HepG2 (cell line): ENCODE measurements around the gene CHN2. TPM values are rescaled to one million over a fixed set of nuclear protein-coding genes. Genes with fewer than 3 reads are reported as not detected.
A peak's percentile ranks its signal among the peaks of the same experiment; 100 is the strongest.

ENCODE experiments used
- ATAC-seq: fragments of 200-7000 bp; cut with Tn5 transposase; 3 replicates; pipeline ENCODE4 v1.9.1; 2020; ENCODE audit warnings: mild to moderate bottlenecking, moderate library complexity
- BruUV-seq: library from RNA; stranded (reverse); fragments of 400-500 nt; replicated peaks from 2 replicates; lab custom pipeline; 2021; lab: Mats Ljungman, UMichigan
- CTCF ChIA-PET: fragments of 300-600 bp; formaldehyde crosslinking; extraction: SDS; loops from one replicate; lab custom pipeline; 2021; ENCODE audit warnings: low total read pairs, inconsistent platforms, low intra/inter-chr PET ratio; lab: Yijun Ruan, JAX
- POLR2A ChIA-PET: fragments of 350-600 bp; sonication (Branson Sonifier 250); formaldehyde crosslinking; loops from one replicate; lab custom pipeline; 2020; ENCODE audit warnings: antibody characterized with exemption, inconsistent platforms; lab: Yijun Ruan, JAX
- DNase-seq: peaks from one replicate; pipeline ENCODE4 v3.0.0-alpha.2; 2015; ENCODE audit warnings: low spot score
- FAIRE-seq: peaks from 3 replicates; lab custom pipeline; 2011; peaks lifted over from hg19 to GRCh38; lab: Jason Lieb, UNC
- H2AFZ ChIP-seq: one replicate; pipeline ENCODE4 v1.6.1; 2011; ENCODE audit warnings: low read length, inconsistent platforms
- H3K27ac ChIP-seq: fragments of 300-600 bp; 3 replicates; pipeline ENCODE4 v1.8.0; 2011; ENCODE audit warnings: mixed run types, mild to moderate bottlenecking, mixed read lengths, low read length, inconsistent platforms; ENCODE audit not compliant: insufficient read depth; ENCODE audit errors: extremely low read length
- H3K27me3 ChIP-seq, 2 experiments: fragments of 200-600 bp in 1 of 2; 2 replicates in 1 of 2; 3 replicates in 1 of 2; pipeline versions ENCODE4 v1.6.0 to v1.8.0; 2011; ENCODE audit warnings: low read length in 2 of 2, mild to moderate bottlenecking in 2 of 2, moderate library complexity in 2 of 2, inconsistent platforms in 1 of 2; ENCODE audit not compliant: insufficient read depth in 2 of 2, control insufficient read depth in 1 of 2
- H3K36me3 ChIP-seq, 2 experiments: fragments of 200-600 bp in 1 of 2; replicated peaks in 1 of 2; 2 replicates in 1 of 2; 3 replicates in 1 of 2; pipeline versions ENCODE4 v1.5.1 to v1.8.0; 2011; ENCODE audit warnings: low read length in 2 of 2, inconsistent platforms in 1 of 2; ENCODE audit not compliant: insufficient read depth in 2 of 2, control insufficient read depth in 1 of 2
- H3K4me1 ChIP-seq: 2 replicates; pipeline ENCODE4 v1.5.1; 2012; ENCODE audit warnings: low read length, inconsistent platforms; ENCODE audit not compliant: insufficient read depth
- H3K4me2 ChIP-seq: 2 replicates; pipeline ENCODE4 v1.6.0; 2011; ENCODE audit warnings: low read depth, low read length, inconsistent platforms
- H3K4me3 ChIP-seq, 3 experiments: fragments of 200-600 bp in 1 of 3; sonication (generic), shearing (Covaris generic) in 1 of 3; replicated peaks in 1 of 3; 2 replicates each; pipeline ENCODE4 v1.5.1; 2011 to 2016; ENCODE audit warnings: low read length in 3 of 3, inconsistent platforms in 2 of 3, low read depth in 2 of 3, mild to moderate bottlenecking in 2 of 3, control low read depth in 1 of 3, mixed read lengths in 1 of 3; ENCODE audit not compliant: insufficient read depth in 1 of 3
- H3K79me2 ChIP-seq: one replicate; pipeline ENCODE4 v1.6.1; 2011; ENCODE audit warnings: low read length, inconsistent platforms; ENCODE audit not compliant: insufficient read depth
- H3K9ac ChIP-seq: 2 replicates; pipeline ENCODE4 v1.6.0; 2011; ENCODE audit warnings: mild to moderate bottlenecking, low read depth, low read length, inconsistent platforms; ENCODE audit not compliant: insufficient read depth
- H3K9me3 ChIP-seq: 2 replicates; pipeline ENCODE4 v1.5.1; 2012; ENCODE audit warnings: mild to moderate bottlenecking, low read length
- H4K20me1 ChIP-seq: 2 replicates; pipeline ENCODE4 v1.6.0; 2011; ENCODE audit warnings: inconsistent platforms, mild to moderate bottlenecking, low read length, moderate library complexity; ENCODE audit not compliant: insufficient read depth
- ASH2L ChIP-seq: fragments of 300-600, 200-600 bp; sonication (generic); IDR thresholded peaks from 2 replicates; pipeline ENCODE4 v1.7.0; 2017; ENCODE audit warnings: low read depth, mild to moderate bottlenecking, moderate library complexity, mixed read lengths, low read length; ENCODE audit not compliant: insufficient read length
- EED ChIP-seq: sonication (generic); formaldehyde crosslinking; IDR thresholded peaks from 2 replicates; pipeline ENCODE4 v1.5.0; 2020; ENCODE audit warnings: mild to moderate bottlenecking, missing genetic modification reagents
- MAFK ChIP-seq, 2 experiments: IDR thresholded peaks in 1 of 2; conservative IDR thresholded peaks in 1 of 2; 2 replicates each; pipeline ENCODE4 v1.6.1; 2011; ENCODE audit warnings: improper control_type of control experiment in 2 of 2, low read length in 2 of 2
- NFIC ChIP-seq: IDR thresholded peaks from 2 replicates; pipeline ENCODE4 v1.6.1; 2012; ENCODE audit warnings: mild to moderate bottlenecking, low read length, inconsistent platforms
- POLR2G ChIP-seq: fragments of 200-400 bp; formaldehyde crosslinking; IDR thresholded peaks from 2 replicates; pipeline ENCODE4 v1.6.1; 2018; ENCODE audit warnings: mild to moderate bottlenecking, low read depth, low read length, moderate library complexity
- SPEN ChIP-seq: sonication (generic); formaldehyde crosslinking; IDR thresholded peaks from 2 replicates; pipeline ENCODE4 v1.5.1; 2020; ENCODE audit warnings: low read depth, mild to moderate bottlenecking, missing genetic modification reagents
- SRY ChIP-seq: sonication (generic); formaldehyde crosslinking; IDR thresholded peaks from 2 replicates; pipeline ENCODE4 v1.8.0; 2022; ENCODE audit warnings: mild to moderate bottlenecking, missing genetic modification reagents
- TBP ChIP-seq: sonication (generic); formaldehyde crosslinking; IDR thresholded peaks from 2 replicates; pipeline ENCODE4 v1.5.0; 2020; ENCODE audit warnings: missing genetic modification reagents
- TEAD3 ChIP-seq: optimal IDR thresholded peaks from 2 replicates; pipeline ENCODE3; 2016; ENCODE audit warnings: borderline replicate concordance
- TSC22D2 ChIP-seq: sonication (generic); formaldehyde crosslinking; IDR thresholded peaks from 2 replicates; pipeline ENCODE4 v1.5.1; 2020; ENCODE audit warnings: missing genetic modification reagents, mild to moderate bottlenecking, borderline replicate concordance
- ZNF619 ChIP-seq: sonication (generic); formaldehyde crosslinking; IDR thresholded peaks from 2 replicates; pipeline ENCODE4 v1.4.0; 2020; ENCODE audit warnings: mild to moderate bottlenecking, missing genetic modification reagents
- ZNF768 ChIP-seq: sonication (generic); formaldehyde crosslinking; IDR thresholded peaks from 2 replicates; pipeline ENCODE4 v1.4.0; 2020; ENCODE audit warnings: missing genetic modification reagents
- ZNF891 ChIP-seq: sonication (generic); formaldehyde crosslinking; IDR thresholded peaks from 2 replicates; pipeline ENCODE4 v1.5.0; 2020; ENCODE audit warnings: mild to moderate bottlenecking, missing genetic modification reagents
- WGBS: methylation state at CpG from one replicate; pipeline ENCODE4 v1.1.6; 2017; ENCODE audit warnings: low lambda C conversion rate; 5-methylcytosine and 5-hydroxymethylcytosine counted together
- in situ Hi-C: cut with HindIII; loops from 2 replicates; pipeline ENCODE4 v1.10.0; 2017; ENCODE audit warnings: low pct_unique_long_range_greater_than_20kb; ENCODE audit not compliant: extremely low pct_ligation_motif_present
- intact Hi-C: fragments of 100-400 bp; cut with micrococcal nuclease; formaldehyde crosslinking; loops from one replicate; pipeline ENCODE4 v1.10.0; 2022; ENCODE audit not compliant: unreplicated experiment
- polyA plus RNA-seq, 8 experiments: library from polyadenylated mRNA; depleted of rRNA in 3 of 8; stranded (reverse) in 7 of 8; unstranded in 1 of 8; fragments of >200 nt; fragmentation: Illumina TruSeq in 4 of 8; extraction: Trizol in 4 of 8; gene quantifications; 2 replicates each; pipeline versions ENCODE4 v1.2.1 to v1.2.3, GENCODE V29; 2011 to 2016; ENCODE audit warnings: low read depth in 4 of 8, missing spikeins in 1 of 8, mixed read lengths in 1 of 8; ENCODE audit not compliant: insufficient read depth in 1 of 8
- total RNA-seq, 5 experiments: library from RNA; depleted of rRNA; stranded (reverse); fragments of >200 nt; fragmentation: Illumina TruSeq; extraction: Trizol; gene quantifications; 2 replicates each; pipeline ENCODE4 v1.2.3, GENCODE V29; 2016; ENCODE audit warnings: low read depth in 1 of 5
- TF ChIP-seq, protein P1 (sequence below): sonication (generic); formaldehyde crosslinking; IDR thresholded peaks from 2 replicates; pipeline ENCODE4 v1.4.0; 2020; ENCODE audit warnings: missing genetic modification reagents, low read depth, mild to moderate bottlenecking, borderline replicate concordance
- TF ChIP-seq, protein P2 (sequence below): sonication (generic); formaldehyde crosslinking; conservative IDR thresholded peaks from 2 replicates; pipeline ENCODE4 v1.4.0; 2020; ENCODE audit warnings: missing genetic modification reagents

CHN2 gene
- total and polyA plus RNA-seq, 2 of the 13 experiments (the other 11 are each of a cell fraction or from before 2014, with no cell fraction given): 23.5 to 30.5 TPM

DNA sequence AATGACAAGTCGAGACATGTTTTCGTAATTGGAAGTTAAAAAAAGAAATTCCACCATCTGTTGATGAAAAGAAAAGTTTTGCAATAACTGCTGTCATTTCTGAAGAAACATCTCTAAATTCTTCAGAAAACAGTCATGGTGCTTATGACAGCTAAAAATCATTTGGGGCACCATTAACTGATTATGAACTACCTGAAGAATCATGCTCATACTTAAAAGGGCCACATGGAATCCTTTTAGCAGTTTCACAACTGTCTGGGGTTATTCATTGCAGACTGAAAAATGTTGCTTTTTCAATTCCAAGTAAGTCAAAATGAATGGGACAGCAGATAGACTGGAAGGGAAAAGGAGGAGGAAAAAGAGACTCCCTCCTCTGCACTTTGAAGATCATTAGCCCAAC, 134.2 kb downstream of the CHN2 start:
- in situ Hi-C loops (no loop called here), intact Hi-C loops (no loop called here)
- TF ChIP-seq ZNF768 (CRISPR knock-in tag) (no peak), ASH2L (peak; percentile 0)
- ChIA-PET CTCF (no interaction called here), POLR2A (interaction anchor here (0.6 to 1.0 kb wide), 2 partner anchors 139 to 182 kb away, joined by 4 read pairs; no protein-coding TSS in a partner anchor)
- BruUV-seq: no TSS peak
- Histone ChIP-seq H3K36me3 (no peaks in the 10 kb centered on the region; a peak in 1 of 5 replicates), H2AFZ (no peak overlapping the region), H3K9me3 (no peaks in the 10 kb centered on the region), H3K4me2 (peak overlapping the region; percentile 54; the same call in 1 of the 2 replicates), H3K27me3 (no peaks in the 10 kb centered on the region), H3K27ac (peak overlapping the region; percentile 52), H3K9ac (no peak overlapping the region), H3K4me3 (no peak overlapping the region; a peak in 1 of 6 replicates), H3K79me2 (peaks cover 23% of the 10 kb centered on the region), H4K20me1 (no peaks in the 10 kb centered on the region), H3K4me1 (peaks cover 54% of the 10 kb centered on the region)
- FAIRE-seq: no peak
- no peak for DNase-seq
- WGBS: 87% methylated on average over 2 of the region's 2 CpGs
- no peak for ATAC-seq

DNA sequence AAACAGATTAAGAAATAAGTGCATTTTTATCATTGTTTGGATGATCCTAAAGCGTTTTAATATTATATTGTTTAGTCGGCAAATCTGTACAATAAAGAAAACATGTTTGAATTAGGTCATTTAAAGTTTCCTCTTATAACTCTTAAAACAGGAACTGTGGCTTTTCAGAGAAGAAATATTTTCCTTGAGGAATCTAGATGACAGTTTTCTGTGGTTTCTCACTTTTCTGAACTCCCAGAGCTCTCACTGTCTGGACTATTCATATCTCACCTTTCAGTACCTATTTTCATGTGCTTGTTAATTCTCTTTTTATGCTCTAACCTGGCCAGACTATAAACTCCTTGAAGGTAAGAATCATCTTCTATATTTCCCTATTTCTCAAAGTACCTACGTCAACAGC, 135.1 kb downstream of the CHN2 start:
- no peaks in the 10 kb centered on the region for H3K9me3 ChIP-seq
- WGBS: 89% methylated on average over 3 of the region's 3 CpGs
- CTCF ChIA-PET: no interaction called here
- no peak for FAIRE-seq
- no peak for ATAC-seq
- H3K27me3 ChIP-seq: no peaks in the 10 kb centered on the region
- intact Hi-C loops: no loop called here
- no peak overlapping the region; the same call in 1 of the 2 replicates for H3K9ac ChIP-seq
- peaks cover 60% of the 10 kb centered on the region for H3K4me1 ChIP-seq
- H3K79me2 ChIP-seq: peaks cover 23% of the 10 kb centered on the region
- no peak overlapping the region for H2AFZ ChIP-seq
- BruUV-seq: no TSS peak
- peak overlapping the region; percentile 52 for H3K27ac ChIP-seq
- POLR2A ChIA-PET: interaction anchor here (0.6 to 1.0 kb wide), 2 partner anchors 101 to 140 kb away, joined by 3 to 4 read pairs; no protein-coding TSS in a partner anchor
- in situ Hi-C loops: no loop called here
- 0 out of 2 replicates have a peak overlapping the region, but pooled peaks have one; percentile 30 for H3K4me2 ChIP-seq
- DNase-seq: no peak
- H3K4me3 ChIP-seq: no peak overlapping the region
- no peaks in the 10 kb centered on the region; a peak in 1 of 5 replicates for H3K36me3 ChIP-seq
- H4K20me1 ChIP-seq: no peaks in the 10 kb centered on the region
- TF ChIP-seq TBP (CRISPR knock-in tag) (no peak), NFIC (0 out of 2 replicates have a peak, but pooled peaks have one; percentile 13), TEAD3 (no peak), SRY (CRISPR knock-in tag) (no peak), SPEN (CRISPR knock-in tag) (no peak), MAFK (conservative IDR thresholded peaks at IDR 0.05 in 1 of 2, IDR thresholded peaks at IDR 0.05 in 1 of 2; ENCODE audit: low read length in 2 of 2) (peak in 1 of 2 experiments; percentile 46; a peak in 2 of 4 replicates), EED (CRISPR knock-in tag) (no peak), TSC22D2 (CRISPR knock-in tag) (no peak), POLR2G (no peak), ZNF619 (CRISPR knock-in tag) (no peak), ZNF891 (no peak)
- TF ChIP-seq, protein P1, sequence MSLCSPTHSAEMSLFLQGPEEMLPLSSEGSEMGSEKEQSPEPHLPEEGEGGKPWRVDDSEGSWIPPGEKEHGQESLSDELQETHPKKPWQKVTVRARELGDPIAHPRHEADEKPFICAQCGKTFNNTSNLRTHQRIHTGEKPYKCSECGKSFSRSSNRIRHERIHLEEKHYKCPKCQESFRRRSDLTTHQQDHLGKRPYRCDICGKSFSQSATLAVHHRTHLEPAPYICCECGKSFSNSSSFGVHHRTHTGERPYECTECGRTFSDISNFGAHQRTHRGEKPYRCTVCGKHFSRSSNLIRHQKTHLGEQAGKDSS (CRISPR knock-in tag): no peak
- TF ChIP-seq, protein P2, sequence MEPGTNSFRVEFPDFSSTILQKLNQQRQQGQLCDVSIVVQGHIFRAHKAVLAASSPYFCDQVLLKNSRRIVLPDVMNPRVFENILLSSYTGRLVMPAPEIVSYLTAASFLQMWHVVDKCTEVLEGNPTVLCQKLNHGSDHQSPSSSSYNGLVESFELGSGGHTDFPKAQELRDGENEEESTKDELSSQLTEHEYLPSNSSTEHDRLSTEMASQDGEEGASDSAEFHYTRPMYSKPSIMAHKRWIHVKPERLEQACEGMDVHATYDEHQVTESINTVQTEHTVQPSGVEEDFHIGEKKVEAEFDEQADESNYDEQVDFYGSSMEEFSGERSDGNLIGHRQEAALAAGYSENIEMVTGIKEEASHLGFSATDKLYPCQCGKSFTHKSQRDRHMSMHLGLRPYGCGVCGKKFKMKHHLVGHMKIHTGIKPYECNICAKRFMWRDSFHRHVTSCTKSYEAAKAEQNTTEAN (CRISPR knock-in tag): 0 out of 2 replicates have a peak, but pooled peaks have one; percentile 5
